Erythroblast (primary cell): ENCODE results near the gene CDK5R1.

ENCODE experiments used
- DNase-seq, 2 experiments: peaks; one replicate each; lab custom pipeline; 2025; lab: John Stamatoyannopoulos, UW
- GATA1 ChIP-seq: IDR thresholded peaks from 2 replicates; pipeline ENCODE4 v1.6.1; 2011; ENCODE audit warnings: low read depth, mild to moderate bottlenecking, control low read depth, low read length, moderate library complexity
- POLR2A ChIP-seq: IDR thresholded peaks from 2 replicates; pipeline ENCODE4 v1.6.1; 2011; ENCODE audit warnings: mild to moderate bottlenecking, low read length

Gene CDK5R1

GRCh38 chr17:32510466-32510865 is 23.7 kb downstream of the CDK5R1 start:
- DNase-seq, result no peak
- TF ChIP-seq GATA1, result no peak
- no peak for TF ChIP-seq POLR2A

GRCh38 chr17:32512328-32512727 is 25.5 kb downstream of the CDK5R1 start:
- TF ChIP-seq POLR2A (no peak), GATA1 (no peak)
- DNase-seq, result no peak

GRCh38 chr17:32513579-32513978 is 26.8 kb downstream of the CDK5R1 start:
- TF ChIP-seq POLR2A, result no peak
- no peak for TF ChIP-seq GATA1
- no peak for DNase-seq

GRCh38 chr17:32514606-32515005 is 27.8 kb downstream of the CDK5R1 start:
- TF ChIP-seq GATA1, result no peak
- TF ChIP-seq POLR2A, result no peak
- DNase-seq, result no peak

GRCh38 chr17:32515677-32516383 is 29.0 kb downstream of the CDK5R1 start:
- TF ChIP-seq POLR2A, result no peak
- no peak for TF ChIP-seq GATA1
- no peak for DNase-seq

GRCh38 chr17:32516450-32516849 is 29.7 kb downstream of the CDK5R1 start:
- no peak for DNase-seq
- TF ChIP-seq POLR2A (no peak), GATA1 (no peak)

GRCh38 chr17:32516940-32517701 is 30.3 kb downstream of the CDK5R1 start:
- TF ChIP-seq POLR2A (no peak), GATA1 (no peak)
- DNase-seq, result no peak

- DNase-seq, result no peak
- no peak for TF ChIP-seq GATA1
- no peak for TF ChIP-seq POLR2A
Measured at GRCh38 chr17:32517982-32518381, 31.2 kb downstream of the CDK5R1 start.

- no peak for DNase-seq
- no peak for TF ChIP-seq GATA1
- TF ChIP-seq POLR2A, result no peak
Measured at GRCh38 chr17:32518646-32519227, 31.9 kb downstream of the CDK5R1 start.

- TF ChIP-seq POLR2A (no peak), GATA1 (no peak)
- peak; percentile 70 to 71 for DNase-seq
Measured at GRCh38 chr17:32519228-32520103, 32.7 kb downstream of the CDK5R1 start.

- TF ChIP-seq POLR2A, result no peak
- TF ChIP-seq GATA1, result no peak
- no peak for DNase-seq
Measured at GRCh38 chr17:32520104-32520701, 33.4 kb downstream of the CDK5R1 start.

GRCh38 chr17:32520737-32521404 is 34.1 kb downstream of the CDK5R1 start:
- TF ChIP-seq POLR2A (no peak), GATA1 (no peak)
- DNase-seq, result no peak

GRCh38 chr17:32523017-32523680 is 36.4 kb downstream of the CDK5R1 start:
- TF ChIP-seq GATA1 (no peak), POLR2A (no peak)
- DNase-seq, result no peak
